ENCODE data around the gene ATP5MG. TPM values are rescaled to one million over a fixed set of nuclear protein-coding genes. Genes with fewer than 3 reads are reported as not detected.

Gene ATP5MG
- total and polyA plus RNA-seq, 10 of the 15 experiments (the other 5 are each of a cell fraction or from before 2014, with no cell fraction given): 211 to 2,276 (median 633) TPM

GRCh38 chr11:118434553-118435289 lies 33.3 kb downstream of the ATP5MG start (continued):
- no peak for TF ChIP-seq PAX8 (IDR thresholded peaks at IDR 0.05)
- TF ChIP-seq NR2F1 (conservative IDR thresholded peaks at IDR 0.05): no peak
- no peak for TF ChIP-seq ZBTB11 (CRISPR knock-in tag; IDR thresholded peaks at IDR 0.05)
- TF ChIP-seq NKRF (conservative IDR thresholded peaks at IDR 0.05): peak; percentile 52
- no peak for TF ChIP-seq SIN3A (IDR thresholded peaks at IDR 0.05; ENCODE audit: low read depth, low read length)
- TF ChIP-seq EZH2 (IDR thresholded peaks at IDR 0.05; ENCODE audit: borderline replicate concordance, control insufficient read depth, low read depth, low read length): no peak
- TF ChIP-seq TCF7 (IDR thresholded peaks at IDR 0.05; ENCODE audit: borderline replicate concordance): no peak
- TF ChIP-seq TCF3 (IDR thresholded peaks at IDR 0.05; ENCODE audit: borderline replicate concordance, insufficient read depth, low read depth, low read length): no peak

All from GM12878 (cell line).